ENCODE data around the gene ANGPTL2.
"Not testable (repeated sequence)": the region's sequence is repeated elsewhere in the genome, so short reads cannot be mapped to it uniquely, and the experiment has no call there.

The ANGPTL2 gene, protein sequence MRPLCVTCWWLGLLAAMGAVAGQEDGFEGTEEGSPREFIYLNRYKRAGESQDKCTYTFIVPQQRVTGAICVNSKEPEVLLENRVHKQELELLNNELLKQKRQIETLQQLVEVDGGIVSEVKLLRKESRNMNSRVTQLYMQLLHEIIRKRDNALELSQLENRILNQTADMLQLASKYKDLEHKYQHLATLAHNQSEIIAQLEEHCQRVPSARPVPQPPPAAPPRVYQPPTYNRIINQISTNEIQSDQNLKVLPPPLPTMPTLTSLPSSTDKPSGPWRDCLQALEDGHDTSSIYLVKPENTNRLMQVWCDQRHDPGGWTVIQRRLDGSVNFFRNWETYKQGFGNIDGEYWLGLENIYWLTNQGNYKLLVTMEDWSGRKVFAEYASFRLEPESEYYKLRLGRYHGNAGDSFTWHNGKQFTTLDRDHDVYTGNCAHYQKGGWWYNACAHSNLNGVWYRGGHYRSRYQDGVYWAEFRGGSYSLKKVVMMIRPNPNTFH

DNA sequence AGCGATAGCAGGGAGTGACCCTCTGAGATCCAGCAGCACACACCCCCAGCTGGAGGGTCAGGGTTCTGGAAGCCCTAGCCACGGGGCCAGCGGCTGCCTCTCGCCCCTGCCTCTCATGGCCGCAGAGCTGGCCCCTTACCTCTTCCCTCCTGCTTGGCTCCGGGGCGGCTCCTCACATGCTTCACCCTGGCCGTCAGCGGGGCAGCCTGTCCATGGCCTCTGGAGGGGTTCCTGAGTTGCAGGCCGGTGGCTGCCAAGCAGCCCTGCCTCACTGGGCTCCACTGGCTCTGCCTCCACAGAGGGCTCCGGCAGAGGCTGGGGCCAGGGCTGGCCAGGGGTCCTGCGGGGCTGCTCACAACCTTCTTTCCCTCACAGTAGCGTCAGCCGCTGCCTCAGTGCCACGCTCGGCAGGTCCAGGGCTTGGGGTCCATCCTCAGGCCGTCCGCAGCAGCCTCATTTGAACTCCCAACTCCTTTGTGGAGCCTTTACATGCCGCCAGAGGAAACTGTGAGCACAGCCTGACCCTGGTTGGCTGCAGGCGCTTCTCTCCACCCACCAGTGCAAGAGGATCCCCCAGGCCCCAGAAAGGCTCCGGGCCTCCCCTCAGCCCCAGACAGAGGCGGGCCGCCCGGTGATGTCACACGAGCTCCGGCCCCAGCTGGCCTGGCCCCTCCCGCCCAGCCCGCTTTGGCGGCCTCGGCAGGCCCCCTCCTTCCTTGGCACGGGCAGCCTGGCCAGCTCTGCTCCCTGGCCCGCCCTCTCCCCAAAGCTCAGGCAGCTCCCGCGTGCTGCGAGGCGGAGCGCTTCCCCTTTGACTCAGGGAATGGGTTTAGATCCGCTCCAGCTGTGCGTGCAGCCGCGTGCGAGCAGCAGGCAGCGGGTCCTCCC, at the start of gene ANGPTL2:
TSS of gene ANGPTL2 (minus strand) at position 460 of the 888 bp plus-strand sequence. CDS start 13,904 bp downstream, outside the sequence.
- no peak for DNase-seq

DNA sequence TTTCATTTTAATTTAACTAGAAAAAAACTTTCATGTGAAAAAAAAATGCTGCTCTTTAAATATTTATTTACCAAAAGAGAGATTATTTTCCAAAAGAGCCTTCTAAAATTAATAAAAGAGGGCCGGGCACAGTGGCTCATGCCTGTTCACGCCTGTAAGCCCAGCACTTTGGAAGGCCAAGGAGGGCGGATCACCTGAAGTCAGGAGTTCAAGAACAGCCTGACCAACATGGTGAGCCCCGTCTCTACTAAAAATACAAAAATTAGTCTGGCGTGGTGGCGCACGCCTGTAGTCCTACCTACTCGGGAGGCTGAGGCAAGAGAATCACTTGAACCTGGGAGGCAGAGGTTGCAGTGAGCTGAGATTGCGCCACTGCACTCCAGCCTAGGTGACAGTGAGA, 48.9 kb upstream of the ANGPTL2 start:
- not testable (repeated sequence) for DNase-seq

DNA sequence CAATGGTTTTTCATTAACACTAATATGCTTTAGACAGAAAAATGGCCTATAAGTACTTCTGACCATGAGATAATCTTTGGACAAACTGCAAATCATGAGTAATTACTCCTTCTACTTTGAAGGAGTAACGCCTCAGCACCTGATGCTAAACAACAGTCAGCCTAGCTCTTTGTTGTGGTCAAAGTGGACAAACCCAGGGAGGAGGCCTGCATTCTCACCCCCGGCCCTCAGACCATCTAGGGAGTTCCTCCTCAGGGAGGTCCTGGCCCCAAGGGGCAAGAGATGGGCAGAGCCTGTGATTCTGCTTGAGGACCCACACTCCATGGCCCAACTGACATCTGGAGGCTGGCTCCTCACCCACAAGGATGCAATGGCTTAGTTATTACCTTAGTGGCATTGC, 48.2 kb upstream of the ANGPTL2 start:
- DNase-seq = no peak

DNA sequence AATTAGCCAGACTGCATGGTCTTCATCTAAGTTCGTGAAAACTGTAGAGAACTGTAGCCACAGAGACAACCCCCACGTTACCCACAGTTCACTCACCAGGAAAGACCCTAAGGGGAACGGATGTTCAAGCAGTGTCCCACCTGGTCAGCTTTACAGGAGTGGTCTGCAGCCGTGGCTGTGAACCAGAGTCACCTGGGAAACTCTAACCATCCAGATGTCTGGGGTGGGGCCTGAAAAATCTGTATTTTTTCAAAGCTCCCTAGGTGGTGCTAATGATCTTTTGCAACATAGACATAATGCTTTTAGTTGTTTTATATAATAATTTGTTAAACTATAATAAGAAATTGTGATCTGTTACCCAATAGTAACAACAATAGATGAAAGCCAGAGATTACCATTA, 47.7 kb upstream of the ANGPTL2 start:
- no peak for DNase-seq

DNA sequence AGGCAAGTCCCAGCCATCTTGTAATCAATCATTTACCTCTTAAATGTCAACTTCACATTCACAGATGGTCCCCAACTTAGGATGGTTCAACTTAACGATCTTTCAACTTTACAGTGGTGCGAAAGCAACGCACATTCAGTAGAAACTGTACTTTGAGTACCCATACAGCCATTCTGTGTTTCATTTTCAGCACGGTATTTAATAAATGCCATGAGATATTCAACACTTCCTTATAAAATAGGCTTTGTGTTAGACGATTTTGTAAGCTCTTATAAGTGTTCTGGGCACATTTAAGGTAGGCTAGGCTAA, 47.1 kb upstream of the ANGPTL2 start:
- no peak for DNase-seq

DNA sequence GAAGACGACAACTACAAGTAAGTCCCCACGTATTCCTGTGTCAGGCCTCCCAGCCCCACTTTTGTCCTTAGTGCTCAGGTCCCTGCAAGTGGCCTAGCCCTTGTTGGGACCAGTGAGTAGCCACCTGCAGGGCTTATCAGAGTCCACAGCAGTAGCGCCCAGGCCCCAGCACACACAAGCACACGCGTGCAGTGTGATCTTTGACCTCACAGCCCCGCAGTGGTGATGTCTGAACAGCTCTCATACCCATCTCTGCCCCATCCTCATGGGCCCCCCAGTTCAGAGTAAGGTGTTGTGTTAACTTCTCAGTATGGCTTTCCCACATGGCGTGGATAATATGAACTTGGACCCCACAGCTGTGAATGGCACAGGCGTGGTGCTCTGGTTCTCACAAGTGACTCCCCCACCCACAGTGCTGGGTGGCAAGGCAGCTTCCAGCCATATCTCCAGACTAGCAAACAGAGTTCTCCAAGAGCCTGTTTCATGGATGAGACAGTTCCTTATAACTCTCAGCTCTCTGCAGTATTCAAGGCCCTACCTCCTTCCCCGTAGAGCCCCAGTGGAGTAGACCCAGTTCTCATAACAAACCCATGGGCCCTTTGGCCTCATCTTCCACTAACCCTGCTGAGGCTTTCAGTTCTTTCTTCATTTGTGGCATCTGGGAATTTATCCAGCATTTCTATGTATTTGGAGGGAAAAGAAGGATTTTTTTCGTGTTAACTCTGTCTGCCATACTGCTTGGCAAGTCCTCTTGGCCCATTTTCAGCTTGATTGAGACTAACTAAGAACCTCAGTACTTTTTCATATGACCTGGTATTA, 46.5 kb upstream of the ANGPTL2 start:
- DNase-seq = no peak

DNA sequence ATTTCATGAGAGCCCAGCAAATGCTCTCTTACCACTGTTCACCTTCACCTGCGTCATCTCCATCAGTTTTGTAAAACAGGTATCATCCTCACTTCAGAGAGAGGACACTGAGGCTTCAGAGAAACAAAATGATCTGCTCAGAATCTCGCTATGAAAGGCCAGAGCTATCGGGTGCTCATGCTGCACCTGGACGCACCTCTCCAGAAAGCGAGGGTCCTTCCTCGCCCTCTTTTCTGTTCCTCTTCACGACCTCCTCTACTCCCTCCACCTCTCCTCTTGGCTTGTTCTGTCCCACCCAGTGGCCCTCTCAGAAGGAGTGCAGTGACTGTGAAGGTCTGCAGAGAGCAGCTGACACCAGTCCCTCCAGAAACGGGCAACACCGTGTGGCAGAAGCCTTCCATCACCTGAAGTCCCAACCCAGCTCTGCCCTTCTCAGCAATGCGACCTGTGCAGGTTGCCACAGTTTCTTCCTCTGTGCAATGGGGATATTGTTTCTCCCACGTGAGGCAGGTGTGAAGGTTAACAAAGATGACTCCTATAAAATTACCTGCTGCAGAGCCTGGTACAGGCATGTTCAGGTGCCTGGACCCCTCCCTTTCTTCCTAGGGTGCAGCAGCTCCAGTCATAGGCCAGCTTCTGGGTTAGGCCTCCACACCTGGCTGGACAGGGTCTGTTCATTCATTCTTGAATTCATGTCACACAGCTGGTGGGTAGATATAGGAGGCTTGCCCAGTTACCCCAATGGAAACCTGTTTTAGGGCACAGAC, 45.3 kb upstream of the ANGPTL2 start:
- DNase-seq = no peak

DNA sequence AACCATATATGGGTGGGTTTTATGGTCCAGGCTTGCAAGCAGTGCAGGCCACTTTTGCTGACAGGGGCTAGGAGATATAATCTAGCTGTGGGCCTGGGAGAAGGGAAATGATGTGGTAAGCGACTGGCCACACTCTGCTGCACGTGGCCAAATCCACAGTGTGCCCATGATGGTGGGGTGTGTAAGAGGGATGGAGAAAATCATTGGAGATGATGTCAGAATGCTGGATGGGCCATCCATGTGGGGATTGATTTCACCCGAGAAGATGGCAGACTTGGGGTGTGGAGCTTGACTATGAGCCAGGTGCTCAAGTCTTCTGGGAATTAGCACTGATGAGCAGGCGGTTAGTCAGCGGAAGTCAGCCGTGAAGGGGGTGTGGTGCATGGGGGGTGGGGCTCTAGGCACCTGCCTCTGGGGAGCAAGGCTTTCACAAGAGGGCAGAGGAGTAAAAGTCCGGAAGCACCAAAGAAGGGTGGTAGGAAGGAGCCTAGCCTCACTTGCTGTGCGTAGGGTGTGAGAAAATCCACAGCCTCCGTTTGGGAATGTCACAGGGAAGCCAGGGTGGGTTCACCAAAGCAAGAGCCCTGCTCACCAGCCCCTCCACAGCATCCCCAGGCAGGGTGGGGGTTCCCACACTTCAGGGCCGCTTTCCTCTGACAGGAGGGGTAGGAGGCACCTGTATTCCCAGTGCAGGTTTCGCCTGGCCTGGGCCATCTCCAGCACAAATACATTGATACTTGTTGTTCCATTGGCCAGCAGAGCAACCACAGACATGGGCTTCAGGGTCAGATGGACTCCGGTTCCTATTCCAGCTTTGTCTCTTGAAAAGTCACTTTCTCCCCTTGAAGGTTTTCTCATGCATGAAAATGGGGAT, 44.5 kb upstream of the ANGPTL2 start:
- no peak for DNase-seq

DNA sequence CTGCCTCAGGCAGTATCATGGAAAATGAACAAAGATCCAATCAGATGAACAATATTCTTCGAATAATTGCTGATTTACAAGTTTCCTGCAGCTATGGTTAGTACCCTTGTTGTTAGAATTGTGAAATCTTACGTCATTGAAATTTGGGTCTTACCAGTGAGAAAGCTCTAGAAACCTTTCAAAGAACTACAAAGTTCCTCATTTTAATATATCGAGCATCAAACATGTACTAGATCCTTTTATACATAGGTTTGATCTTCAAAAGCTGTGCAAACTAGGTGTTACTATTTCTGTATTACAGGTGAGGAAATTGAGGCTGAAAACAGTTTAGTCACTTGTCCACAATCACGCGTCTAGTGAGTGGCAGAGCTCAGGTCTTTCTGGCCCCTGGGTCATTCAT, 43.7 kb upstream of the ANGPTL2 start:
- DNase-seq = no peak

DNA sequence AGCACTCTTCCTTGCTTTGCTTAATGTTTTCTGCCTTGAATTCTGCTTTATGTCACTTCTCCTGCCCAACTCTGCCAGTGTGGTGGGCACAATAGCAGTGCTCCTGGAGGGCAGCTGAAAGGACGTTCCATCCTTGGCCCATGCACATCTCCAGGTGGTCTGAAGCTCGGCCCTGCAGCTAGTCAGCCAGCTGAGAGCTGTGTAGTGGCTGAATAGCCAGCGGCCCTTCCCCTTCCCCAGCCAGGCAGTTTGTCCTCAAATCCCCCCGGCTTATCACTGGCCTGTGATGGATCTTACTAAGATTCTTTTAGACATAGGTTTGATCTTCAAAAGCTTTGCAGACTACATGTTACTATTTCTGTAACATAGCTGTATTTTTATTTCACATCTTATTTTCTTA, 42.7 kb upstream of the ANGPTL2 start:
- no peak for DNase-seq

DNA sequence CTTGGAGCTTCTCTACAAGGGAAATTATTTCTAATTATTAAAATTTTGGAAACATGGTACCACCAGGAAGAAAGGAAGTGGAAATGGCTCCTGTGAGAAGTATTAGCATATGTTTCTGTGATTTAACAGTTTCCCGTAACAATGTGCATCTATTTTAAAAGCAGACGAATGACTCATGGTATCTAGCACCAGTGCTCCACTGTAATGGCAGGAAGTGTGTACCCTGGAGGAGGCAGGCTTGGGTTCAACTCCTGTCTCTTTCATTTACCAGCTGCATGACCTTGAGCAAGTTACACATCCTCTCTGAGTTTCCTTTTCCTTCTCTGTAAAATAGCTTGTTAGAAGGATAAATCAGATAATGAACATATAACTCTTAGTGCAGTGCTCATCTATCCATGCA, 41.0 kb upstream of the ANGPTL2 start:
- DNase-seq = no peak

DNA sequence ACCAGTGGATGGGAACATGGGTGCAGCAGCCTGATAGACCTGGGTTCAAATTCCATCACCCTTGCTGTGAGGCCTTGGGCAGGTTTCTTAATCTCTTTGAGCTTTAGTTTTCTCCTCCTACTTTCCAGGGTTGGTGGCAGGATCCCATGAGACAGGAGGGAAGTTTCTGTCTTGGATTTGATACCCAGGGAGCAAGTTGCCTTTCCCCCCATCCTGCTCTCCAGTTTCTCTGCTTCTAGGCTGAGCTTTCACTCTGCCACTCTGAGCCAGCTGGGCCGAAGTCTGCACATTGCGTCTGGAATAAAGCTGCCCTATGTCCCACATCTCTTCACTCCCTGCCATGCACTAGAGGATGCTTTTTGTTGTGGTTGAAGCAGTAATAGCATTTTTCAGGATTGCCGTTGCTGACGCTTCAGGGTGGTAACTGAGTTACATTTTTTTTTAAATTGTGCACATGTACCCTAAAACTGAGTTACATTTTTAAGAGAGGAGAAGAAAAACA, 40.5 kb upstream of the ANGPTL2 start:
- DNase-seq = no peak

DNA sequence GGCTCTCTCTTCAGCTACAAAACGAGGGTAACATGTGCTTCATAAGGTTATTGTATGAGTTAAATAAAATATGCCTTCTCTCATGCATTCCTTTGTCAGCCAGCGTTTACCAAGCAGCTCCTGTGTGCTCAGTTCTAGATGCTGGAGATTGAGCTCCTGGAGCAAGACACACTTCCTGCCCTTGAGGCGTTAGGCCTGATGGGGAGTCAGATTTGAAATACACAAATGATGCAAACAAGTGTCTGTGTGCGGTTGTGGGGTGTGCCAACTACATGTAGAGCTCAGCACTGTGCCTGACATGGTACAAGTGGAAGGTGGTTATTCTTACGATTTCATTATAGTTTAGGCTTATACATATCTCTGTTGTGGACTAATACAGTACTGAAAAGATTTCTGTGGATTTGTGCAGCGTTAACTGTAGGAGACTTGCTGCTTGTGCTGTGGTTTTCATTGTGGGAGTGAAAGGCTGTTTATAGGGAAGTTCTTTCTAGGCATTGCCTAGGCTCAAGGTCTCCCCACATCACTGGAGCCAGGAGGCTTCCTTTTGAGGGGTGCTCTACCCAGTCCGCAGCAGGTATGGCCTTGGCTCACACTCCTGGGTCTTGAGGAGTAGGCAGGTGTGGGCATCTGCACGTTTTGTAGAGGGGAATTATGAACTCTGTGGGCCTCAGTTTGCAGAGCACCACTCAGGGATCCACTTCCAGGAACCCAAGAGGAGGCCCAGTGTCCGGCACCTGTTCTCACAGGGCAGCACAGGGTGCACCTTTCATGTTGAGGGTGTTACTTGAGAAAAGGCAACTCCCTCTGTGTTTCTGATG, 39.8 kb upstream of the ANGPTL2 start:
- DNase-seq = no peak

DNA sequence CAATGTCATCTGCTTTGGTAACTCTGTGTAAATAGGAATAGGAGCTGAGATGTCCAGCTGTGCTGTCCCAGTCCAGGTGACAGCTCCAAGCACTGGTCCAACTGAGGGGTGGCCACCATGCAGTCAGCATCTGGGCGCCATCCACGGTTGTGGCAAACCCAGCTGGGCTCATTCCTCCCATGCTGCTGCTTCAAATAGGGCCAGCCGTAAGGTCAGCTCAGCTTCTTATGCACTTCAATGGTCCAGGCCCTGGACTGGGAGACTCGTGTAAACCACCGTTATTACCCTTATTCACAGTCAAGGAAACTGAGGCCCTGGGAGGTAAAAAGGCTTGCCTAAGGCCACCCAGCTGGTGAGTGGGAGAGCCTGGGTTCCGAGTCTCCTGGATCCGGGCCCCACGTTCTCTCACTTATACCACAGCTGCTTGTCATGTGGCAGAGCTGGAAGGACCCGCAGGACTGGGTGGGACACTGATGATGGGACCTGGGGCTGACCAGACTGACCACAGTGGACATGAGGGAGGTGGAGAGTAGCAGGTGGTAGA, 38.7 kb upstream of the ANGPTL2 start:
- DNase-seq = no peak

DNA sequence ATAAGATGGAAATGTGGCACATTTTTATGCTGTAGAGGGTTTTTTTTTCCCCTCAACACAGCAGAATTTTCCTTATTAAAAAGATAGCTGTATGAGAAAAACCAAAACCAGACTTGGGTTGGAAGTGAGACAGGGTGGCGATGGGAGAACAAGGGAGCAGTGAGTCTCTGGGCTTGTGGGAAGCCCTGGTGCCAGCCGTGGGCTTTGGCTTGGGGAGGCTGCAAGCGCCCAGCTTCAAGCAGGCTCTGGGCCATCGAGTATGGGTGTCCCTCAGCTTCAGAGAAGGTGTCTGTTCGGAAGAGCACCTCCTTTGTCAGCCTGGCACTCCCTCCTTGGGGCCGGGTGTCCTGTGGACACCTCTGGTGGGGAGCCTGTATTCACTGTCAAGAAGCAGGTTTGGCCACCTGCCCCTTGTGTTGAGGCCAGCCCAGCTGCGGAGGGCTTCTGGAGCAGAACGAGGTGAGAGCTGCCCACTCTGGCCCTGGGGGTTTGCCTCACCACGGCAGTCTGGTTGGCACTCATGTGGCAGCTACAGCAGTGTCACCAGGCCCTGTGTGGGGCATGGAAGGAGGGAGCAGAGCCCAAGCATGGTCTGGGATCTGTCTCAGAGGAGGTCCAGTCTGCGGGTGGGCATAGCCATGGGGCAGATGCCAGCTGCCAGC, 37.6 kb upstream of the ANGPTL2 start:
- DNase-seq = no peak

DNA sequence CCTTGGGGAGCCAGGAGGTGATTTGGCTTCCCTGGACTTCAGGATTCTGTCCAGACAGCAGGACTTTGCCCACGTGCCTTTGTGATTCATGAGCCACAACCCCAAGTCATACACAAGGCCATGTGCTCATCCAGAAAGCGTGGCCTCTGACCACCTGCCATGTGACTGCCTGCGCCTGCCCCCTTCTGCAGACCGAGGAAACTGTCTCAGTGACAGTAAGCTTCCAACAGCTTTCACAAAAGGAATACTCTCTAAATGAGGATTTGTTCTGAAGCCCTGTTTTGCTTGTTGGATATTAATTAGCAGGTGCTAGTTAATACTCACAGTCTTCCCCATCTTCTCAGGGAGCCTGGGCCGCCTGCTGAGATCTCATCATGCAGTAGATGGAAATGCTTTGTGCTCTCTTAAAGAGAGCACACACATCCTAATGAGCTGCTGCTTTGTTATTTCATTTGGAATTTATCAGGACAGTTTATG, 36.9 kb upstream of the ANGPTL2 start:
- no peak for DNase-seq

DNA sequence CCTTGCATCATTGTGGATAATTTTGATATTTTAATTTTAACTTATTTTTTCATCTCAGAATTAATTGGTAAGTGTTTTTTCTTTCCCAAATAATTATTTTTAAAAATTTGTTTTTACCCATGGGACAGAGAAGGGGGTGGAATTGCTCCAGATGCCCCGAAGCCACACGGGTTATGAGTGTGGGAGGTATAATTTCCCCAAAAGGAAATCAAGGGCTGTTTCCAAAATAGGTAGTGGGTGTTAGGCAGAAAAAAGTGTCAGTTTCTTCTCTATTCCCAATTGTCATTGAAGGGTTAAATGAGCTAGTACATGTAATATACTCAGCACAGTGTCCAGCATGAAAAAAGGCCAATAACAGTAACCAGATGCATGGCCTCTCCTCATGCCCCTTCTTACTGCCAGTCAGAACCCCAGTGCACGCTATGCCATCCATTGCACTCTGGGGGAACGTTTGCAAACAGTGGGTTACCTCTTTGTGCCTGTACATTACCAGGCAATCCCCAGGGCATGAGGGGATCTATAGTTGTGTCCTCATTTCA, 36.4 kb upstream of the ANGPTL2 start:
- no peak for DNase-seq

DNA sequence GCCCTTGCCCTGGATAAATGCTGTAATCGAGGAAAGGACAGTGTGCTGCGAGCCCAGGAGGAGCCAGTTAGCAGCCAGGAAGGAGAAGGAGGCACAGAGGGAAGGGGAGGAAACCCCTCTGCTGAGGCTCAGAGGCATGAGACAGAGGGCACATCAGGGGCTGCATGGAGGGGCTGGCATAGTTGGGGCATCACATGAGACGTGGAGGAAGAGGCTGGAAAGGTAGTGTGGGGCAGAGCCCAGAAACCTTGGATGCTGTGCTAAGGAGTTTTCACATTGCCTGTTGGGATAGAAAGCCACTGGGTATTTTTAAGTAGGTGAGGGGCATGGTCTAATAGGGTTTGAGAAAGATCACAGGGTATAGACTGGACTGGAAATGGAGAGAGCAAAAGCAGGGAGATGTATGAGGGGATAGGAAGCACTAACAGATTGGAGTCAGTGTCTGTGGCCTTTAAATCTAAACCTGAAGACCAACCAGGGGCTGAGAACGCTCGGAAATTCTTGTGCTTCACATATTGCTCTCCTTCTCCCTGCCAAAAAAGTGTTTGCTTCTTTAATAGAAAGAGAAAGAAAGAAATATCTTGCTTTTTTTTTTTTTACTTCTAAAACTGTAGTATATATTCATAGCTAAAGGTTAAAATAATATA, 33.0 kb upstream of the ANGPTL2 start:
- no peak for DNase-seq

All from GDM1 (cell line).